ENCODE results near the gene CDC42BPB. TPM values are rescaled to one million over a fixed set of nuclear protein-coding genes. Genes with fewer than 3 reads are reported as not detected.
A peak's percentile ranks its signal among the peaks of the same experiment; 100 is the strongest.

The CDC42BPB gene
- total and polyA plus RNA-seq, 2 donors (not counting 1 experiment from before 2014, with no cell fraction given), result 44.8 to 98.3 TPM

DNA sequence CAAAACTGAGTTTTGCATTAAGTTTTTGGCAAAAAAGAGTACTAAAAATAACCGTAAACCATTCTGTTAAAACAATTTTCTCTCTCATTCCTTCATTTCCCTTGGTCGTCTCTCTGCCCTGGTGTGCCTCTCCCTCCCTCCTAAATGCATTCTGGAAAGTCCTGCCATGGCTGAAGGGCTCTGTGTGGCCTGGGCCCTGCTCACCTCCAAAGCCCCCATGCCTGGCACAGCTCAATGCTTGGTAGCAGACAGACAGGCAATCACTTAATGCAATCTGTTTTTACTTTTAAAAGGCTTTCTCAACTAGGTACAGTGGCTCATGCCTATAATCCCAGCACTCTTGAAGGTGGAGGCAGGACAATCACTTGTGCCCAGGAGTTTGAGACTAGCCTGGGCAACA lies 47.8 kb downstream of the CDC42BPB start:
- Histone ChIP-seq H2AFZ (ENCODE audit: low read length) (no peak overlapping the region), H3K27ac (ENCODE audit: insufficient read depth, low read length) (no peak overlapping the region), H3K79me2 (ENCODE audit: control insufficient read depth, insufficient read depth, low read length) (peaks cover 20% of the 10 kb centered on the region), H3K27me3 (ENCODE audit: control insufficient read depth, insufficient read depth, low read length) (no peaks in the 10 kb centered on the region), H3K4me3 (replicated peaks in 1 of 4; ENCODE audit: control extremely low read depth in 1 of 4, insufficient read depth in 1 of 4, low read depth in 3 of 4, low read length in 4 of 4) (no peak overlapping the region), H3K36me3 (ENCODE audit: control insufficient read depth, insufficient read depth, low read length) (peaks cover 5% of the 10 kb centered on the region), H3K9me3 (ENCODE audit: control insufficient read depth, insufficient read depth, low read depth, low read length) (no peaks in the 10 kb centered on the region), H3K4me2 (ENCODE audit: extremely low read depth, insufficient read depth, low read length) (no peak overlapping the region), H3K9ac (ENCODE audit: insufficient read depth, low read length) (no peak overlapping the region), H4K20me1 (ENCODE audit: control insufficient read depth, extremely low read depth, insufficient read depth, low read length) (no peaks in the 10 kb centered on the region), H3K4me1 (ENCODE audit: control insufficient read depth, extremely low read depth, insufficient read depth, low read length) (no peaks in the 10 kb centered on the region)
- no peak for TF ChIP-seq CTCF (conservative IDR thresholded peaks at IDR 0.05 in 1 of 2, IDR thresholded peaks at IDR 0.05 in 1 of 2; ENCODE audit: low read depth in 1 of 2, low read length in 2 of 2)
- no peak for TF ChIP-seq EZH2 (IDR thresholded peaks at IDR 0.05; ENCODE audit: low read length, missing control alignments)
- no peak for DNase-seq (ENCODE audit: low read depth in 2 of 2)

DNA sequence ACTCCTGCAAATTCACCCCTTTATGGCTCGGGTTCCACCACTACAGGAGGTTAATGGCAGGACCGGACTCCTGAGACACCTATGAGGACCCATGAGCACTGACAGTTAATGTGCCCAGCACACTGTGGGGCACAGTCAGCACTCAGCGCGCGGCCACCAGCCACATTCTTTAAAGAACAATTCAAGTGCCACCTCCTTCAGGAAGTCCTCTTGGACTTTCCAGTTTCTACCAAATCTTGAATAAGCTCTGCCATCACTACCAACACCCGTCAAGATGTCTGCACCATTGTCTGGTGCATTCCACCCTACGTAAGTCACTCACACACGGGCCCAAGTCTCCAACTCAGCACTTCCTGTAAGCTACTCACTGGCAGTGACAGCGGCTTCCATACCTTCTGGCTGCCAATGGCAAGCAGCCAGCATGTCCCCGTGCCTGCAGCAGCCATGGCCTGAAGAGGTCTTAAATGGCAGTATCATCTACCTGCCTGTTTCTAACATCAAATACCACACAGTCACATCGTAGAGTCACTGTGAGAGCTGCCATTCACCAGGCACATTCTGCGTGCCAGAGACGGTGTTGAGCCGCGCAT lies 48.5 kb downstream of the CDC42BPB start:
- Histone ChIP-seq H3K9ac (ENCODE audit: insufficient read depth, low read length) (no peak overlapping the region), H3K4me1 (ENCODE audit: control insufficient read depth, extremely low read depth, insufficient read depth, low read length) (no peaks in the 10 kb centered on the region), H3K36me3 (ENCODE audit: control insufficient read depth, insufficient read depth, low read length) (peaks cover 5% of the 10 kb centered on the region), H3K79me2 (ENCODE audit: control insufficient read depth, insufficient read depth, low read length) (peaks cover 22% of the 10 kb centered on the region), H2AFZ (ENCODE audit: low read length) (no peak overlapping the region), H3K9me3 (ENCODE audit: control insufficient read depth, insufficient read depth, low read depth, low read length) (no peaks in the 10 kb centered on the region), H4K20me1 (ENCODE audit: control insufficient read depth, extremely low read depth, insufficient read depth, low read length) (no peaks in the 10 kb centered on the region), H3K4me2 (ENCODE audit: extremely low read depth, insufficient read depth, low read length) (no peak overlapping the region), H3K27me3 (ENCODE audit: control insufficient read depth, insufficient read depth, low read length) (no peaks in the 10 kb centered on the region), H3K27ac (ENCODE audit: insufficient read depth, low read length) (no peak overlapping the region), H3K4me3 (replicated peaks in 1 of 4; ENCODE audit: control extremely low read depth in 1 of 4, insufficient read depth in 1 of 4, low read depth in 3 of 4, low read length in 4 of 4) (no peak overlapping the region)
- no peak for TF ChIP-seq EZH2 (IDR thresholded peaks at IDR 0.05; ENCODE audit: low read length, missing control alignments)
- TF ChIP-seq CTCF (conservative IDR thresholded peaks at IDR 0.05 in 1 of 2, IDR thresholded peaks at IDR 0.05 in 1 of 2; ENCODE audit: low read depth in 1 of 2, low read length in 2 of 2), result no peak
- peak in 1 of 2 donors; percentile 82 for DNase-seq (ENCODE audit: low read depth in 2 of 2)

- DNase-seq (ENCODE audit: low read depth in 2 of 2), result no peak
- H3K27ac ChIP-seq (ENCODE audit: insufficient read depth, low read length), result no peak overlapping the region
- no peaks in the 10 kb centered on the region for H3K27me3 ChIP-seq (ENCODE audit: control insufficient read depth, insufficient read depth, low read length)
- no peak for TF ChIP-seq CTCF (conservative IDR thresholded peaks at IDR 0.05 in 1 of 2, IDR thresholded peaks at IDR 0.05 in 1 of 2; ENCODE audit: low read depth in 1 of 2, low read length in 2 of 2)
- no peaks in the 10 kb centered on the region for H4K20me1 ChIP-seq (ENCODE audit: control insufficient read depth, extremely low read depth, insufficient read depth, low read length)
- peaks cover 16% of the 10 kb centered on the region for H3K79me2 ChIP-seq (ENCODE audit: control insufficient read depth, insufficient read depth, low read length)
- H3K4me1 ChIP-seq (ENCODE audit: control insufficient read depth, extremely low read depth, insufficient read depth, low read length), result no peaks in the 10 kb centered on the region
- no peak overlapping the region for H2AFZ ChIP-seq (ENCODE audit: low read length)
- no peak overlapping the region for H3K4me3 ChIP-seq (replicated peaks in 1 of 4; ENCODE audit: control extremely low read depth in 1 of 4, insufficient read depth in 1 of 4, low read depth in 3 of 4, low read length in 4 of 4)
- H3K36me3 ChIP-seq (ENCODE audit: control insufficient read depth, insufficient read depth, low read length), result peaks cover 9% of the 10 kb centered on the region
- no peak overlapping the region for H3K9ac ChIP-seq (ENCODE audit: insufficient read depth, low read length)
- H3K9me3 ChIP-seq (ENCODE audit: control insufficient read depth, insufficient read depth, low read depth, low read length), result no peaks in the 10 kb centered on the region
- no peak overlapping the region for H3K4me2 ChIP-seq (ENCODE audit: extremely low read depth, insufficient read depth, low read length)
These were observed 49.2 kb downstream of the CDC42BPB start for GRCh38 chr14:103008126-103008525.

Measured in fibroblast of lung (primary cell).